ENCODE data around the gene KSR2. TPM values are rescaled to one million over a fixed set of nuclear protein-coding genes. Genes with fewer than 3 reads are reported as not detected.
"Not testable (repeated sequence)": the region's sequence is repeated elsewhere in the genome, so short reads cannot be mapped to it uniquely, and the experiment has no call there.

The KSR2 gene
- total RNA-seq, 4 donors from 2014 or later = 1.2 to 11.0 (median 2.2) TPM

DNA sequence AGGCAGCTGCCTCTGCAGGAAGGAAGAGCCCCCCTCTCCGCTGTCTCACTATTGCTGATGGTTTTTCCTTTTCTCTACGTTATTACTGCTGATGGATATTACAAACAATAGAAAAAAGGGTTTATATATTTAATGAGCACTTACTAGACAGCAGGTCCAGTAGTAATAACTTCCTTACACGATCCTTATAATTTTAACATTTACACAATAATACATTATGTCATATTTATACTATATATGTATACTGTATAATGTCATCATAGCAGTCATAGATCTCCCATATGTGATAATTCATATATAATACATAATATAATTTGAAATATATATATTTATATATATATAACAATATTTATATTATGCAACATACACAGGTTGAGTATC, 92.4 kb downstream of the KSR2 start:
- intact Hi-C loops (cut with DNase I) = loop anchor here (10.0 kb wide), 2 partner anchors 158 to 238 kb away; no protein-coding TSS in a partner anchor
- no peak overlapping the region for H3K4me3 ChIP-seq (replicated peaks in 1 of 3)
- H3K9me3 ChIP-seq = no peaks in the 10 kb centered on the region
- 62 to 68% methylated on average over 3 of the region's 3 CpGs for WGBS, 2 donors
- no peak for DNase-seq
- TF ChIP-seq, protein P1, sequence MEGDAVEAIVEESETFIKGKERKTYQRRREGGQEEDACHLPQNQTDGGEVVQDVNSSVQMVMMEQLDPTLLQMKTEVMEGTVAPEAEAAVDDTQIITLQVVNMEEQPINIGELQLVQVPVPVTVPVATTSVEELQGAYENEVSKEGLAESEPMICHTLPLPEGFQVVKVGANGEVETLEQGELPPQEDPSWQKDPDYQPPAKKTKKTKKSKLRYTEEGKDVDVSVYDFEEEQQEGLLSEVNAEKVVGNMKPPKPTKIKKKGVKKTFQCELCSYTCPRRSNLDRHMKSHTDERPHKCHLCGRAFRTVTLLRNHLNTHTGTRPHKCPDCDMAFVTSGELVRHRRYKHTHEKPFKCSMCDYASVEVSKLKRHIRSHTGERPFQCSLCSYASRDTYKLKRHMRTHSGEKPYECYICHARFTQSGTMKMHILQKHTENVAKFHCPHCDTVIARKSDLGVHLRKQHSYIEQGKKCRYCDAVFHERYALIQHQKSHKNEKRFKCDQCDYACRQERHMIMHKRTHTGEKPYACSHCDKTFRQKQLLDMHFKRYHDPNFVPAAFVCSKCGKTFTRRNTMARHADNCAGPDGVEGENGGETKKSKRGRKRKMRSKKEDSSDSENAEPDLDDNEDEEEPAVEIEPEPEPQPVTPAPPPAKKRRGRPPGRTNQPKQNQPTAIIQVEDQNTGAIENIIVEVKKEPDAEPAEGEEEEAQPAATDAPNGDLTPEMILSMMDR (IDR thresholded peaks at IDR 0.05) = no peak
- TF ChIP-seq POLR2A (IDR thresholded peaks at IDR 0.05) = no peak
- no peak overlapping the region for H3K27ac ChIP-seq
- H3K27me3 ChIP-seq = no peaks in the 10 kb centered on the region
- H3K36me3 ChIP-seq = no peaks in the 10 kb centered on the region
- H3K4me1 ChIP-seq = no peaks in the 10 kb centered on the region

DNA sequence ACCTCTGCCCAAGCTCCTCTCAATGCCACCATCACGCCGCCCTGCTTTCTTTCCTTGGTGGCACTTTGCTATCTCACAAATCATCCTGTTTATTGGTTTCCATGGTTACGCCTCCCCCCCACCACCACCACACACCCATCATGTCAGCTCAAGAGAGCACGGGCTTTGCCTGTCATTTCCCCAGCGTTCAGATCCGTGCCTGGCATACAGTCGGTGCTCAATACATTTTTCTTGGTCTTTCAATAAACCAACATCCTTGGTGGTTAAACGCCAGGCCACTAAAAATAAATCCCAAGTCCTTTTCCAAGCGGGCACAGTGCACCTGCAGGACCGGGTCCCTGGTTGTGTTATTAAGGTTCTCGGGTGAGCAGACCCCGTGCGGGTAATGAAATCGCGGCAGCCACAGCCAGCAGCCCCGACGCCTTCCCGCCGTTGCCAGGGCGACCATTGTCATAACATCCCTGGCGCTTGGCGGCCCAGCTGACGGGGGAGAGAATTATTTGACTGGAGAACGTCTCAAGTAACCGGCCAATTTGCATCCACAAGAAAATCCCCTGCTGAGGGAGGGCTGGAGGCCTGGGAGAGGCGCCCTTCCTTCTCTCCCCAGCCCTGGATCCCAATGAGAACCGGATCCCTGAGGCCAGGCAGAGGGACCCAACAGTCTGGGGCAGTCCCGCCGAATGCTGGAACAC, 92.9 kb downstream of the KSR2 start:
- no peaks in the 10 kb centered on the region for H3K36me3 ChIP-seq
- intact Hi-C loops (cut with DNase I) = loop anchor here (10.0 kb wide), 2 partner anchors 159 to 239 kb away; no protein-coding TSS in a partner anchor
- no peaks in the 10 kb centered on the region for H3K27me3 ChIP-seq
- TF ChIP-seq, protein P1 (IDR thresholded peaks at IDR 0.05) = no peak
- no peak for TF ChIP-seq POLR2A (IDR thresholded peaks at IDR 0.05)
- H3K27ac ChIP-seq = no peak overlapping the region
- H3K9me3 ChIP-seq = no peaks in the 10 kb centered on the region
- no peak overlapping the region for H3K4me3 ChIP-seq (replicated peaks in 1 of 3)
- peak; percentile 38 to 41 for DNase-seq
- 17 to 18% methylated on average over 29 of the region's 29 CpGs for WGBS, 2 donors
- no peaks in the 10 kb centered on the region for H3K4me1 ChIP-seq

DNA sequence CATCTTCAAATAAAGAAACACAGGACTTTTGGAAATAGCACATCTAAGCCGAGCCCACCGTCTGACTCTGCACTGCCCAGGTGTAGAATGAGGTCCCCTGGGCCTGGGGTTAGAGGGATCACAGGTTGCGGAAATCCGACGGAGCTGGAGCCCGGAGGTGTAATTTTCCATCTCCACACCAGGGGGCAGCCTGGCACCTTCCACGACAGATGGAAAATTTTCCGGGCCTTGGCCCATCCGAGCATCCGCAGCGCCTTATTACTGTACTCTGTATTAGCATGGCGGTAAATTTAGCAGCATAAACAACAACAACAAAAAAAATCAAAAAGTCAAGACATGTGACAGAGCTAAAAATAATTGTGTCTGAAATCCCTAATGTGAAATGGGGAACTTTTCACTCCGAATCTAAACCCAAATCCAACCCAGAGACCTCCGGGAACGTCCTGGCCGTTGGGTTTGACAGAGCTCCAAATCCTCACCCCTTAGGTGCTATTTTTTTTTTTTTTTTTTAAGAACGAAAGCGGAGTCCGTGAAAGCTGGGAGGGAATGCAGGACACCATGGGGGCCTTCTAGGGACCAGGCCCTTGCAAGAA, 93.9 kb downstream of the KSR2 start:
- H3K9me3 ChIP-seq = no peaks in the 10 kb centered on the region
- DNase-seq = peak; percentile 67 to 71
- no peak overlapping the region for H3K27ac ChIP-seq
- no peaks in the 10 kb centered on the region for H3K4me1 ChIP-seq
- 29% methylated on average over 19 of the region's 19 CpGs for WGBS, 2 donors
- no peaks in the 10 kb centered on the region for H3K27me3 ChIP-seq
- no peaks in the 10 kb centered on the region for H3K36me3 ChIP-seq
- intact Hi-C loops (cut with DNase I) = loop anchor here (10.0 kb wide), 2 partner anchors 160 to 240 kb away; no protein-coding TSS in a partner anchor
- no peak overlapping the region for H3K4me3 ChIP-seq (replicated peaks in 1 of 3)
- TF ChIP-seq, protein P1 (IDR thresholded peaks at IDR 0.05) = peak; percentile 80 to 88 (median 86)
- TF ChIP-seq POLR2A (IDR thresholded peaks at IDR 0.05) = no peak

DNA sequence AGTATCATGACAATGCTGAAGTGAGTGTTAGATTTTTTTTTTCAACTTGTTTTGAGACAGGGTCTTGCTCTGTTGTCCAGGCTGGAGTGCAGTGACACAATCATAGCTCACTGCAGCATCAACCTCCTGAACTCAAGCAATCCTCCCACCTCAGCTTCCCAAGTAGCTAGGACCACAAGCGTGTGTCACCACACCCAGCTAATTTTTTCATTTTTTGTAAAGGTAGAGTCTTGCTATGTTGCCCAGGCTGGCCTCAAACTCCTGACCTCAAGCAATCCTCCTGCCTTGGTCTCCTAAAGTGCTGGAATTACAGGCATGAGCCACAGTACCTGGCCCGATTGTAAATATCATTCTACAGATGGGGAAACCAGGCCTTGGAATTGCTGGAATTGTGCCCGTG, 94.6 kb downstream of the KSR2 start:
- H3K4me1 ChIP-seq; H3K36me3 ChIP-seq; H3K4me3 ChIP-seq (replicated peaks in 1 of 3); DNase-seq; H3K9me3 ChIP-seq; H3K27me3 ChIP-seq; H3K27ac ChIP-seq: not testable (repeated sequence)
- intact Hi-C loops (cut with DNase I) = loop anchor here (10.0 kb wide), 2 partner anchors 161 to 241 kb away; no protein-coding TSS in a partner anchor
- WGBS, 2 donors = 91 to 92% methylated on average over 3 of the region's 3 CpGs

DNA sequence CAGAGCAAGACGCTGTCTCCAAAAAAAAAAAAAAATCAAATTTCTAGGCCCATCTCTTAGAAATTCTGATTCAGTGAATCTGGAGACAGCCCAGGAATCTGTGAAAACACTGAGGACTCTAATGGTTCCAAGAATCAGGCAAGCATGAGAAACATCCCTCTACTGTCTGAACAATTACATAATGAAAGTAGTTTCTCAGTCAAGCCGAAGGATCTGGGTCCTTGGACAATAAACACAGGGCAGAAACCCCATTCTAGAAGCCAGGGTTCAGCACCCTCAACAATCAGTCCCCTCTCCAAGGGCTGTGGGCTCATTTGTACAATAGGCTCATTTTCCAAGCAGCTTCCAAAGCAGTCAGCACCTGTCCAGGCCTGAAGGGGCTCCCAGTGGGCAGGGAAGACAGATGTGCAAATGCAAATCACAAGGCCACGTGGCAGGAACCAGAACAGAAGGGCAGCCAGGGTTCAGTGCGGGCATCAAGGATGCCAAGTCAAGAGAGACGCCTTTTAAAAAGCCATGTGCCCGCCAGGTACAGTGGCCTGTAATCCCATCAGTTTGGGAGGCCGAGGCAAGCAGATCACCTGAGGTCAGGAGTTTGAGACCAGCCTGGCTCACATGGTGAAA, 96.1 kb downstream of the KSR2 start:
- TF ChIP-seq POLR2A (IDR thresholded peaks at IDR 0.05) = no peak
- TF ChIP-seq, protein P1 (IDR thresholded peaks at IDR 0.05) = no peak
- intact Hi-C loops (cut with DNase I) = loop anchor here (10.0 kb wide), 2 partner anchors 162 to 242 kb away; no protein-coding TSS in a partner anchor

More for the DNA sequence above, 96.1 kb downstream of the KSR2 start:
- no peak overlapping the region for H3K4me3 ChIP-seq (replicated peaks in 1 of 3)
- no peaks in the 10 kb centered on the region for H3K27me3 ChIP-seq
- DNase-seq = peak in 1 of 2 donors; percentile 2
- no peaks in the 10 kb centered on the region for H3K4me1 ChIP-seq
- peak overlapping the region in 1 of 3 donors; percentile 33 for H3K27ac ChIP-seq
- no peaks in the 10 kb centered on the region for H3K9me3 ChIP-seq
- no peaks in the 10 kb centered on the region for H3K36me3 ChIP-seq
- WGBS, 2 donors = 66 to 76% methylated on average over 7 of the region's 7 CpGs
